H9 (cell line): ENCODE measurements around the gene VEZF1. TPM values are rescaled to one million over a fixed set of nuclear protein-coding genes. Genes with fewer than 3 reads are reported as not detected.

Experiments
- DNase-seq: peaks from one replicate; pipeline ENCODE4 v3.0.0-alpha.2; 2017
- H2AFZ ChIP-seq: one replicate; pipeline ENCODE4 v1.6.1; 2013; ENCODE audit warnings: mild to moderate bottlenecking, low read length, control low read depth, moderate library complexity
- H2AK5ac ChIP-seq: 2 replicates; pipeline ENCODE4 v1.6.1; 2013; ENCODE audit warnings: low read length, control low read depth, mixed read lengths; ENCODE audit not compliant: insufficient read length
- H2BK120ac ChIP-seq: one replicate; pipeline ENCODE4 v1.6.1; 2013; ENCODE audit warnings: low read depth, mild to moderate bottlenecking, low read length, control low read depth, inconsistent platforms; ENCODE audit not compliant: poor library complexity, severe bottlenecking
- H2BK12ac ChIP-seq: 2 replicates; pipeline ENCODE4 v1.6.1; 2013; ENCODE audit warnings: low read length, control low read depth, mixed read lengths, low read depth; ENCODE audit not compliant: insufficient read length
- H2BK15ac ChIP-seq: 2 replicates; pipeline ENCODE4 v1.6.1; 2013; ENCODE audit warnings: low read depth, low read length, control low read depth
- H2BK20ac ChIP-seq: one replicate; pipeline ENCODE4 v1.6.1; 2013; ENCODE audit warnings: low read depth, mild to moderate bottlenecking, low read length, control low read depth, inconsistent platforms; ENCODE audit not compliant: poor library complexity, severe bottlenecking
- H2BK5ac ChIP-seq: 2 replicates; pipeline ENCODE4 v1.6.1; 2013; ENCODE audit warnings: low read length, control low read depth, mixed read lengths; ENCODE audit not compliant: insufficient read length
- H3K14ac ChIP-seq: 2 replicates; pipeline ENCODE4 v1.6.1; 2013; ENCODE audit warnings: low read length, control low read depth; ENCODE audit not compliant: insufficient read depth
- H3K18ac ChIP-seq: 2 replicates; pipeline ENCODE4 v1.6.1; 2013; ENCODE audit warnings: low read depth, mild to moderate bottlenecking, mixed read lengths, low read length, control low read depth; ENCODE audit not compliant: insufficient read length
- H3K23ac ChIP-seq: 2 replicates; pipeline ENCODE4 v1.6.1; 2013; ENCODE audit warnings: low read length, control low read depth, mixed read lengths, low read depth; ENCODE audit not compliant: insufficient read length
- H3K23me2 ChIP-seq: 2 replicates; pipeline ENCODE4 v1.6.1; 2013; ENCODE audit warnings: low read depth, mild to moderate bottlenecking, mixed read lengths, low read length, control low read depth; ENCODE audit not compliant: insufficient read length, poor library complexity, severe bottlenecking
- H3K27ac ChIP-seq: 2 replicates; pipeline ENCODE4 v1.5.1; 2013; ENCODE audit warnings: low read length, control low read depth, mixed read lengths, low read depth; ENCODE audit not compliant: insufficient read length
- H3K27me3 ChIP-seq: 2 replicates; pipeline ENCODE4 v1.6.1; 2013; ENCODE audit warnings: low read length, control low read depth, inconsistent platforms; ENCODE audit not compliant: insufficient read depth
- H3K4ac ChIP-seq: 2 replicates; pipeline ENCODE4 v1.6.1; 2013; ENCODE audit warnings: low read depth, mild to moderate bottlenecking, control low read depth, inconsistent platforms, low read length, moderate library complexity
- H3K4me1 ChIP-seq: 2 replicates; pipeline ENCODE4 v1.6.1; 2013; ENCODE audit warnings: low read length, control low read depth, inconsistent platforms; ENCODE audit not compliant: insufficient read depth
- H3K4me2 ChIP-seq: 2 replicates; pipeline ENCODE4 v1.6.1; 2013; ENCODE audit warnings: low read length, control low read depth, mixed read lengths; ENCODE audit not compliant: insufficient read length, insufficient read depth
- H3K56ac ChIP-seq: 2 replicates; pipeline ENCODE4 v1.6.1; 2013; ENCODE audit warnings: low read depth, mild to moderate bottlenecking, mixed read lengths, low read length, control low read depth; ENCODE audit not compliant: insufficient read length
- H3K79me1 ChIP-seq: 2 replicates; pipeline ENCODE4 v1.6.1; 2013; ENCODE audit warnings: low read depth, mild to moderate bottlenecking, moderate library complexity, low read length, control low read depth, inconsistent platforms; ENCODE audit not compliant: insufficient read depth, poor library complexity, severe bottlenecking
- H3K79me2 ChIP-seq: 2 replicates; pipeline ENCODE4 v1.6.1; 2013; ENCODE audit warnings: low read length, control low read depth, inconsistent platforms; ENCODE audit not compliant: insufficient read depth
- H3K9ac ChIP-seq: 2 replicates; pipeline ENCODE4 v1.6.1; 2013; ENCODE audit warnings: low read length, control low read depth, mixed read lengths; ENCODE audit not compliant: insufficient read length; ENCODE audit errors: extremely low read depth
- H3K9me3 ChIP-seq: one replicate; pipeline ENCODE4 v1.6.1; 2013; ENCODE audit warnings: low read depth, low read length, inconsistent platforms; ENCODE audit not compliant: control insufficient read depth
- H3T11ph ChIP-seq: one replicate; pipeline ENCODE4 v1.6.1; 2013; ENCODE audit warnings: mild to moderate bottlenecking, low read length, control low read depth, inconsistent platforms
- H4K20me1 ChIP-seq: one replicate; pipeline ENCODE4 v1.6.1; 2013; ENCODE audit not compliant: control insufficient read depth, insufficient read length, insufficient read depth
- H4K5ac ChIP-seq: 2 replicates; pipeline ENCODE4 v1.6.1; 2013; ENCODE audit warnings: low read depth, mild to moderate bottlenecking, mixed read lengths, low read length, control low read depth; ENCODE audit not compliant: insufficient read length
- H4K8ac ChIP-seq: replicated peaks from 2 replicates; pipeline ENCODE4 v1.6.1; 2013; ENCODE audit warnings: low read length, control low read depth, mixed read lengths, low read depth; ENCODE audit not compliant: insufficient read length
- H4K91ac ChIP-seq: 2 replicates; pipeline ENCODE4 v1.6.1; 2013; ENCODE audit warnings: low read depth, mild to moderate bottlenecking, moderate library complexity, mixed read lengths, low read length, control low read depth; ENCODE audit not compliant: insufficient read length
- H3K27ac Mint-ChIP-seq, 3 experiments: 2 replicates in 2 of 3; 3 replicates in 1 of 3; pipeline ENCODE4 v1.8.0; 2020 to 2021; ENCODE audit warnings: mixed read lengths in 3 of 3, mild to moderate bottlenecking in 1 of 3, moderate library complexity in 1 of 3
- H3K27me3 Mint-ChIP-seq: 2 replicates; pipeline ENCODE4 v1.8.0; 2021; ENCODE audit warnings: low read depth, mild to moderate bottlenecking, moderate library complexity, mixed read lengths
- H3K36me3 Mint-ChIP-seq, 3 experiments: 2 replicates in 2 of 3; 3 replicates in 1 of 3; pipeline ENCODE4 v1.8.0; 2020 to 2021; ENCODE audit warnings: low read depth in 3 of 3, mixed read lengths in 3 of 3; ENCODE audit not compliant: insufficient read depth in 1 of 3
- H3K4me1 Mint-ChIP-seq, 2 experiments: 2 replicates each; pipeline ENCODE4 v1.8.0; 2020; ENCODE audit warnings: mixed read lengths in 2 of 2
- H3K4me3 Mint-ChIP-seq, 2 experiments: 2 replicates in 1 of 2; 3 replicates in 1 of 2; pipeline ENCODE4 v1.8.0; 2020 to 2021; ENCODE audit warnings: mild to moderate bottlenecking in 2 of 2, mixed read lengths in 2 of 2, moderate library complexity in 1 of 2
- H3K9me3 Mint-ChIP-seq, 2 experiments: 2 replicates in 1 of 2; 3 replicates in 1 of 2; pipeline ENCODE4 v1.8.0; 2020; ENCODE audit warnings: mild to moderate bottlenecking in 2 of 2, mixed read lengths in 2 of 2, moderate library complexity in 1 of 2
- CTCF ChIP-seq: fragments of 200-600 bp; sonication (generic); conservative IDR thresholded peaks from 3 replicates; pipeline ENCODE4 v1.8.0; 2021; ENCODE audit warnings: antibody characterized with exemption, mild to moderate bottlenecking
- WGBS: extraction: QIAGEN DNeasy Blood & Tissue Kit; methylation state at CpG from one replicate; pipeline ENCODE4 v1.1.7; 2013; ENCODE audit warnings: missing lambda C conversion rate, low lambda C conversion rate, mixed read lengths; ENCODE audit not compliant: insufficient read length; ENCODE audit errors: extremely low coverage; 5-methylcytosine and 5-hydroxymethylcytosine counted together
- total RNA-seq: library from RNA; stranded (reverse); gene quantifications from 2 replicates; pipeline ENCODE4 v1.2.1, GENCODE V29; 2021

VEZF1 gene
- total RNA-seq, 1 experiment from 2014 or later, result 58.1 TPM

GRCh38 chr17:57944908-57945307, 43.1 kb downstream of the VEZF1 start:
- H4K5ac ChIP-seq, result no peak overlapping the region
- H3K79me1 ChIP-seq, result no peaks in the 10 kb centered on the region
- no peak overlapping the region for H3K9ac ChIP-seq
- no peak for TF ChIP-seq CTCF
- H2AK5ac ChIP-seq, result peak overlapping the region; percentile 38
- H2BK120ac ChIP-seq, result no peak overlapping the region
- no peak overlapping the region for H2BK15ac ChIP-seq
- H3K4ac ChIP-seq, result no peak overlapping the region
- H3K4me2 ChIP-seq, result no peak overlapping the region
- H4K20me1 ChIP-seq, result peaks cover 2% of the 10 kb centered on the region
- no peak overlapping the region for H3T11ph ChIP-seq
- Mint-ChIP-seq H3K9me3 (no peaks in the 10 kb centered on the region), H3K36me3 (no peaks in the 10 kb centered on the region), H3K4me1 (peaks cover 38% of the 10 kb centered on the region in 2 experiments), H3K27ac (no peak overlapping the region), H3K27me3 (no peaks in the 10 kb centered on the region), H3K4me3 (no peak overlapping the region)
- DNase-seq, result no peak
- no peak overlapping the region for H4K91ac ChIP-seq
- H3K27me3 ChIP-seq, result no peaks in the 10 kb centered on the region
- H2BK12ac ChIP-seq, result no peak overlapping the region
- no peaks in the 10 kb centered on the region for H3K9me3 ChIP-seq
- no peak overlapping the region for H3K56ac ChIP-seq
- H3K18ac ChIP-seq, result no peak overlapping the region
- no peaks in the 10 kb centered on the region for H3K23me2 ChIP-seq
- peak overlapping the region; percentile 32 for H3K23ac ChIP-seq
- no CpG with 5 or more reads among the region's 6 CpGs for WGBS
- H2AFZ ChIP-seq, result no peak overlapping the region
- H3K27ac ChIP-seq, result no peak overlapping the region
- H2BK5ac ChIP-seq, result no peak overlapping the region
- no peak overlapping the region for H3K14ac ChIP-seq
- no peak overlapping the region for H4K8ac ChIP-seq
- H3K4me1 ChIP-seq, result peaks cover 6% of the 10 kb centered on the region; the same call in 1 of the 2 replicates
- no peaks in the 10 kb centered on the region for H3K79me2 ChIP-seq
- no peak overlapping the region for H2BK20ac ChIP-seq
